CD8-positive, alpha-beta memory T cell (primary cell): ENCODE results near the gene CCHCR1. TPM values are rescaled to one million over a fixed set of nuclear protein-coding genes. Genes with fewer than 3 reads are reported as not detected.

Source experiments
- CTCF ChIA-PET: fragments of 350-600 bp; sonication (Branson Sonifier 250); formaldehyde crosslinking; loops from one replicate; lab custom pipeline; 2021; ENCODE audit warnings: antibody characterized with exemption; lab: Charles Lee
- POLR2A ChIA-PET: fragments of 350-600 bp; sonication (Branson Sonifier 250); formaldehyde crosslinking; loops from one replicate; lab custom pipeline; 2021; ENCODE audit warnings: antibody characterized with exemption; lab: Charles Lee
- DNase-seq, 5 donors: peaks; one replicate each; pipeline versions ENCODE4 v3.0.0 to v3.0.0-alpha.2; 2020 to 2022; ENCODE audit warnings: mixed read lengths in 1 of 5
- H3K27ac ChIP-seq: one replicate; pipeline ENCODE4 v1.7.0; 2013; ENCODE audit warnings: low read depth, mild to moderate bottlenecking, low read length, moderate library complexity
- H3K27me3 ChIP-seq: 2 replicates; pipeline ENCODE4 v1.7.0; 2013; ENCODE audit warnings: low read length, mild to moderate bottlenecking; ENCODE audit not compliant: insufficient read depth, poor library complexity, severe bottlenecking
- H3K36me3 ChIP-seq: 2 replicates; pipeline ENCODE4 v1.7.0; 2013; ENCODE audit warnings: mild to moderate bottlenecking, low read length, moderate library complexity; ENCODE audit not compliant: insufficient read depth
- H3K4me1 ChIP-seq: 2 replicates; pipeline ENCODE4 v1.7.0; 2013; ENCODE audit warnings: mild to moderate bottlenecking, low read length, moderate library complexity; ENCODE audit not compliant: insufficient read depth
- H3K4me3 ChIP-seq: 2 replicates; pipeline ENCODE4 v1.7.0; 2013; ENCODE audit warnings: mild to moderate bottlenecking, low read length
- H3K9me3 ChIP-seq: 2 replicates; pipeline ENCODE4 v1.7.0; 2013; ENCODE audit warnings: mild to moderate bottlenecking, low read length
- H3K27ac Mint-ChIP-seq, 8 donors: one replicate each; pipeline ENCODE4 v1.8.0; 2020 to 2021; ENCODE audit warnings: mixed read lengths in 8 of 8, mild to moderate bottlenecking in 6 of 8, inconsistent platforms in 3 of 8, moderate library complexity in 3 of 8
- H3K27me3 Mint-ChIP-seq, 2 donors: one replicate each; pipeline ENCODE4 v1.8.0; 2020 to 2021; ENCODE audit warnings: mixed read lengths in 2 of 2, mild to moderate bottlenecking in 1 of 2, moderate library complexity in 1 of 2
- H3K36me3 Mint-ChIP-seq, 3 donors: one replicate each; pipeline ENCODE4 v1.8.0; 2020 to 2021; ENCODE audit warnings: mixed read lengths in 3 of 3, inconsistent platforms in 1 of 3, mild to moderate bottlenecking in 1 of 3
- H3K4me1 Mint-ChIP-seq, 3 donors: one replicate each; pipeline ENCODE4 v1.8.0; 2020 to 2021; ENCODE audit warnings: mixed read lengths in 3 of 3, inconsistent platforms in 1 of 3, mild to moderate bottlenecking in 1 of 3
- H3K4me3 Mint-ChIP-seq, 7 donors: one replicate each; pipeline ENCODE4 v1.8.0; 2020 to 2021; ENCODE audit warnings: mixed read lengths in 7 of 7, mild to moderate bottlenecking in 6 of 7, moderate library complexity in 4 of 7, inconsistent platforms in 2 of 7
- H3K9me3 Mint-ChIP-seq, 5 donors: one replicate each; pipeline ENCODE4 v1.8.0; 2020 to 2022; ENCODE audit warnings: mixed read lengths in 5 of 5, mild to moderate bottlenecking in 3 of 5, moderate library complexity in 2 of 5, inconsistent platforms in 1 of 5
- polyA plus RNA-seq: library from polyadenylated mRNA; unstranded; fragments of 300-500 nt; fragmentation: Illumina TruSeq; gene quantifications from one replicate; pipeline ENCODE4 v1.2.3, GENCODE V29; 2021
- total RNA-seq, 2 experiments: library from RNA; stranded (reverse); gene quantifications; one replicate each; pipeline ENCODE4 v1.2.3, GENCODE V29; 2021

CCHCR1 gene
- total and polyA plus RNA-seq, 3 experiments from 2014 or later = 7.4 to 46.1 (median 45.9) TPM

- Histone ChIP-seq H3K4me3 (no peak overlapping the region), H3K36me3 (no peaks in the 10 kb centered on the region), H3K27ac (no peak overlapping the region), H3K4me1 (no peaks in the 10 kb centered on the region), H3K9me3 (no peaks in the 10 kb centered on the region), H3K27me3 (no peaks in the 10 kb centered on the region)
- DNase-seq = no peak
- POLR2A ChIA-PET = no interaction called here
- Mint-ChIP-seq H3K36me3 (peaks cover 0 to 41% (median 2%) of the 10 kb centered on the region in 3 donors), H3K4me1 (no peaks in the 10 kb centered on the region), H3K4me3 (no peak overlapping the region), H3K27ac (peak overlapping the region in 2 of 8 donors; percentile 75 to 91), H3K9me3 (no peaks in the 10 kb centered on the region), H3K27me3 (no peaks in the 10 kb centered on the region)
- CTCF ChIA-PET = no interaction called here
Observed at GRCh38 chr6:31144296-31144969, 13.2 kb downstream of the CCHCR1 start.

DNA sequence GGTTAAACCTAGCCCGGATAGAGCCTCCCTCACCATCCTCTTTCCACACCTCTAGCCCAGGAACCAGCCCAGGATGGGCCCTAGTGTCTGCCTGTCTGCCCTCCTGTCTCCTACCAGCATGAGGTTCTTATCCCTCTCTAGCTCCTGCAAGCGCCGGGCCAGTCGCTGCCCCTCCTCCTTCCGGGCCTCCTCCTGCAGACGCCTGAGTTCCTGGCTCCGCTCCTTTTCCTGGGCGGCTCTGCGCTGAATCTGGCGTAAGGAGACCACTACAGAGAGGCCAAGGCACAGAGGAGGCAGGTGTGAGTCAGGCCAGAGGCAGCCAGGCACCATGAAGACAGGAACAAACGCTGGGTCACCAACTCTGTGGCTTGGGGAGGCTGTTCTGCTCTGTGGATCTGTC lies 14.5 kb downstream of the CCHCR1 start:
- no peaks in the 10 kb centered on the region for H3K27me3 Mint-ChIP-seq
- Histone ChIP-seq H3K4me1 (no peaks in the 10 kb centered on the region), H3K27me3 (no peaks in the 10 kb centered on the region), H3K4me3 (no peak overlapping the region), H3K9me3 (no peaks in the 10 kb centered on the region), H3K27ac (no peak overlapping the region), H3K36me3 (no peaks in the 10 kb centered on the region)
- no peak for DNase-seq
- no peaks in the 10 kb centered on the region for H3K9me3 Mint-ChIP-seq
- no peaks in the 10 kb centered on the region for H3K4me1 Mint-ChIP-seq
- ChIA-PET POLR2A (no interaction called here), CTCF (no interaction called here)
- H3K27ac Mint-ChIP-seq = peak overlapping the region in 2 of 8 donors; percentile 73 to 77
- H3K4me3 Mint-ChIP-seq = no peak overlapping the region
- peaks cover 0 to 38% (median 2%) of the 10 kb centered on the region in 3 donors for H3K36me3 Mint-ChIP-seq

DNA sequence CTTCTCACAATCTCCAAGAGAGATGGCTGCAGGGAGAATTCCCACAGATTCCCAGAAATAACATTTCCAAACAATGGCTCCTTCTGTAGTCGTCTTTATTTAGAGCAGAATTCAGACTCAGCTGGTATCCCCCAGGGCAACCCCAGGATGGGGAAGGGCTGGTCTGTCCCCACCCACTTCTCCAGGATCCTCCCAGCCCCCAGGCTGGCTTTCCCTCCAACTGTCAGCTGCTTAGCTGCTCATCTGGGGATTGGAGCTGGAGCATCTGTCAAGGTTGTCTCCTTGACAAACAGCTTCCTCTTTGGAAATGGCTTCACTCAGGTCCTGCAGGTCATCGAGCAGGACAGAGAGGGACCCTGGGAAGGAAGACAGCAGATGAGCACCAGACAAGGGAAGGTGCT lies 15.2 kb downstream of the CCHCR1 start:
- POLR2A ChIA-PET = no interaction called here
- no peaks in the 10 kb centered on the region for H3K27me3 ChIP-seq
- Mint-ChIP-seq H3K27ac (peak overlapping the region in 2 of 8 donors; percentile 51 to 56), H3K4me1 (peaks cover 4 to 5% (median 4%) of the 10 kb centered on the region in 3 donors), H3K36me3 (peaks cover 0 to 34% (median 2%) of the 10 kb centered on the region in 3 donors), H3K4me3 (no peak overlapping the region), H3K27me3 (no peaks in the 10 kb centered on the region), H3K9me3 (no peaks in the 10 kb centered on the region)
- H3K36me3 ChIP-seq = no peaks in the 10 kb centered on the region
- H3K4me3 ChIP-seq = no peak overlapping the region
- H3K4me1 ChIP-seq = peaks cover 5% of the 10 kb centered on the region
- no peak overlapping the region for H3K27ac ChIP-seq
- CTCF ChIA-PET = interaction anchor here (13.1 kb wide), 1 partner anchor 225 kb away, joined by 80 read pairs; no protein-coding TSS in a partner anchor
- H3K9me3 ChIP-seq = no peaks in the 10 kb centered on the region
- DNase-seq = no peak

DNA sequence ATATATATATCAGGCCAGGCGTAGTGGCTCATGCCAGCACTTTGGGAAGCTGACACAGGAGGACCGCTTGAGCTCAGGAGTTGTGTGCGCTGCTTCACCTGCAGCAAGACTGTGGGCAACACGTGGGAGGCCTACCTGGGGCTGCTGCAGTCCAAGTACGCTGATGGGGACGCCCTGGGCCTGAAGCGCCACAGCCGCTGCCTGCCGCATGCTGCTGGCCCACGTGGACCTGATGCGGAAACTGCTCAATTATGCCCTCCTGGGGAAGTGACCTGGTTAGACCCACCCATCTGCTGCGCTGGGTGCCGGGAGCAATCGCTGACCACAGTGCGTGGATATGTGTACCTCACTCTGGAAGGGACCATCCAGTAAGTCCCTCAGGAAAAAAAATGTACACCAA lies 17.0 kb downstream of the CCHCR1 start:
- H3K36me3 ChIP-seq = no peaks in the 10 kb centered on the region
- ChIA-PET CTCF (interaction anchor here (1.8 to 13.1 kb wide), 3 partner anchors 19 to 227 kb away, joined by 3 to 80 read pairs (median 27); no protein-coding TSS in a partner anchor), POLR2A (no interaction called here)
- Mint-ChIP-seq H3K27me3 (no peaks in the 10 kb centered on the region), H3K4me1 (peaks cover 4 to 6% (median 5%) of the 10 kb centered on the region in 3 donors), H3K4me3 (no peak overlapping the region), H3K36me3 (peaks cover 0 to 25% (median 0%) of the 10 kb centered on the region in 3 donors), H3K27ac (no peak overlapping the region), H3K9me3 (no peaks in the 10 kb centered on the region)
- H3K4me3 ChIP-seq = no peak overlapping the region
- H3K27ac ChIP-seq = no peak overlapping the region
- H3K9me3 ChIP-seq = no peaks in the 10 kb centered on the region
- no peak for DNase-seq
- peaks cover 5% of the 10 kb centered on the region for H3K4me1 ChIP-seq
- no peaks in the 10 kb centered on the region for H3K27me3 ChIP-seq

GRCh38 chr6:31139599-31139998 lies 18.0 kb downstream of the CCHCR1 start:
- H3K36me3 ChIP-seq = no peaks in the 10 kb centered on the region
- peaks cover 5% of the 10 kb centered on the region for H3K4me1 ChIP-seq
- H3K36me3 Mint-ChIP-seq = peaks cover 0 to 17% (median 0%) of the 10 kb centered on the region in 3 donors
- H3K4me3 ChIP-seq = no peak overlapping the region
- H3K27me3 Mint-ChIP-seq = no peaks in the 10 kb centered on the region
- no peaks in the 10 kb centered on the region for H3K9me3 Mint-ChIP-seq
- H3K27ac Mint-ChIP-seq = peak overlapping the region in 1 of 8 donors; percentile 41
- no peak for DNase-seq
- ChIA-PET CTCF (interaction anchor here (1.0 to 13.1 kb wide), 5 partner anchors 10 to 228 kb away, joined by 3 to 80 read pairs (median 10); no protein-coding TSS in a partner anchor), POLR2A (no interaction called here)
- no peaks in the 10 kb centered on the region for H3K9me3 ChIP-seq
- no peak overlapping the region for H3K4me3 Mint-ChIP-seq
- no peaks in the 10 kb centered on the region for H3K27me3 ChIP-seq
- H3K27ac ChIP-seq = no peak overlapping the region
- peaks cover 4 to 6% (median 5%) of the 10 kb centered on the region in 3 donors for H3K4me1 Mint-ChIP-seq

DNA sequence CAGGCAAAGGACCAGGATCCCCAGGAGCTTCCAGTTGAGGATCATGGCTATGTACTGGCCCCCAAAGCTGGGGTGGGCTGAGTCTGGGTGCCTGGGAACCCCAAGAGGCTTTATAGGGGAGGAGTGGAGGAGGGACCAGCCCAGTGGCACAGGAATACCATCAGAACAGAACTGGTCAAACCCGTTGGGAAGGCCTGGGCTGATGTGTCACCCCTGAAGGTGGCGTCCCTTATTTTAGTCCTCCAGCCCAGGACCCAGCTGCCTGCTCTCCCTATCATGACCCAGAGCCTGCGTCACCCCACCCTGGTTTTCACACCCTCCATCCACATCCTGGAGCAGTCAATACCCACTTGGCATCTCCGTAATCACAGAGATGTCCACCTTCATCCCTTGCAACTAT lies 18.6 kb downstream of the CCHCR1 start, which contains the start of gene PSORS1C2:
TSS of gene PSORS1C2 (minus strand) at position 85 of the 400 bp plus-strand sequence. CDS start at position 45, 40 bp downstream.
- no peak for DNase-seq
- H3K9me3 ChIP-seq = no peaks in the 10 kb centered on the region
- POLR2A ChIA-PET = no interaction called here
- H3K4me1 ChIP-seq = peaks cover 5% of the 10 kb centered on the region
- H3K36me3 ChIP-seq = no peaks in the 10 kb centered on the region
- H3K27me3 ChIP-seq = no peaks in the 10 kb centered on the region
- Mint-ChIP-seq H3K27ac (peak within 1 kb of the TSS in 1 of 8 donors; percentile 41), H3K4me1 (peaks cover 4 to 6% (median 5%) of the 10 kb centered on the region in 3 donors), H3K9me3 (no peaks in the 10 kb centered on the region), H3K36me3 (peaks cover 0 to 12% (median 0%) of the 10 kb centered on the region in 3 donors), H3K4me3 (peak within 1 kb of the TSS in 2 of 7 donors; percentile 44 to 79), H3K27me3 (no peaks in the 10 kb centered on the region)
- CTCF ChIA-PET = interaction anchor here (0.8 to 13.1 kb wide), 7 partner anchors 10 to 228 kb away, joined by 3 to 80 read pairs (median 4); no protein-coding TSS in a partner anchor
- no peak within 1 kb of the TSS for H3K4me3 ChIP-seq
- no peak within 1 kb of the TSS for H3K27ac ChIP-seq

- Mint-ChIP-seq H3K9me3 (no peaks in the 10 kb centered on the region), H3K4me3 (no peak overlapping the region), H3K27ac (no peak overlapping the region), H3K36me3 (no peaks in the 10 kb centered on the region), H3K27me3 (peaks cover 0 to 2% of the 10 kb centered on the region in 2 donors), H3K4me1 (peaks cover 4 to 6% (median 5%) of the 10 kb centered on the region in 3 donors)
- peaks cover 4% of the 10 kb centered on the region for H3K27me3 ChIP-seq
- no peaks in the 10 kb centered on the region for H3K36me3 ChIP-seq
- no peak overlapping the region for H3K27ac ChIP-seq
- CTCF ChIA-PET = interaction anchor here (1.9 to 13.1 kb wide), 3 partner anchors 12 to 232 kb away, joined by 6 to 80 read pairs (median 27); no protein-coding TSS in a partner anchor
- H3K4me1 ChIP-seq = peaks cover 5% of the 10 kb centered on the region
- POLR2A ChIA-PET = no interaction called here
- no peaks in the 10 kb centered on the region for H3K9me3 ChIP-seq
- DNase-seq = no peak
- no peak overlapping the region for H3K4me3 ChIP-seq
Observed at GRCh38 chr6:31135710-31136109, 21.9 kb downstream of the CCHCR1 start.

- no peak overlapping the region for H3K4me3 Mint-ChIP-seq
- peaks cover 4% of the 10 kb centered on the region for H3K27me3 ChIP-seq
- H3K9me3 ChIP-seq = no peaks in the 10 kb centered on the region
- CTCF ChIA-PET = interaction anchor here (0.7 to 13.1 kb wide), 3 partner anchors 46 to 235 kb away, joined by 3 to 80 read pairs (median 4); no protein-coding TSS in a partner anchor
- H3K36me3 ChIP-seq = no peaks in the 10 kb centered on the region
- peaks cover 4% of the 10 kb centered on the region for H3K4me1 ChIP-seq
- no peak for DNase-seq
- no peak overlapping the region for H3K4me3 ChIP-seq
- H3K9me3 Mint-ChIP-seq = no peaks in the 10 kb centered on the region
- H3K36me3 Mint-ChIP-seq = no peaks in the 10 kb centered on the region
- H3K4me1 Mint-ChIP-seq = peaks cover 11% of the 10 kb centered on the region in 3 donors
- peaks cover 5 to 7% of the 10 kb centered on the region in 2 donors for H3K27me3 Mint-ChIP-seq
- no peak overlapping the region for H3K27ac Mint-ChIP-seq
- POLR2A ChIA-PET = no interaction called here
- no peak overlapping the region for H3K27ac ChIP-seq
Observed at GRCh38 chr6:31132806-31133205, 24.8 kb downstream of the CCHCR1 start.
